Tibial nerve (tissue), 4 donors: ENCODE data around the gene ATP9B. TPM values are rescaled to one million over a fixed set of nuclear protein-coding genes. Genes with fewer than 3 reads are reported as not detected.

ENCODE experiments used
- DNase-seq, 2 donors: peaks; one replicate each; pipeline ENCODE4 v3.0.0-alpha.2; 2019; ENCODE audit warnings: low spot score in 2 of 2
- H3K27ac ChIP-seq, 4 donors: fragments of 200-600 bp; sonication (generic) in 3 of 4; one replicate each; pipeline ENCODE4 v1.5.1; 2017 to 2019; ENCODE audit warnings: mild to moderate bottlenecking in 1 of 4
- H3K27me3 ChIP-seq, 2 donors: fragments of 200-600 bp; sonication (generic) in 1 of 2; one replicate each; pipeline versions ENCODE4 v1.5.1 to v1.6.0; 2017 to 2019
- H3K36me3 ChIP-seq, 3 donors: fragments of 200-600 bp; sonication (generic); one replicate each; pipeline ENCODE4 v1.5.1; 2018 to 2019
- H3K4me1 ChIP-seq, 4 donors: fragments of 200-600 bp; sonication (generic) in 3 of 4; one replicate each; pipeline ENCODE4 v1.5.1; 2017 to 2019
- H3K4me3 ChIP-seq, 4 donors: fragments of 200-600 bp; sonication (generic) in 3 of 4; one replicate each; pipeline ENCODE4 v1.5.1; 2017 to 2019; ENCODE audit warnings: mild to moderate bottlenecking in 1 of 4, moderate library complexity in 1 of 4
- H3K9me3 ChIP-seq, 4 donors: fragments of 200-600 bp; sonication (generic) in 3 of 4; one replicate each; pipeline ENCODE4 v1.5.1; 2017 to 2019
- EP300 ChIP-seq, 2 donors: sonication (generic); formaldehyde crosslinking; IDR thresholded peaks; one replicate each; pipeline ENCODE4 v1.6.1; 2017; ENCODE audit warnings: antibody characterized with exemption in 2 of 2, mild to moderate bottlenecking in 1 of 2
- POLR2A ChIP-seq, 2 donors: fragments of 450-650 bp; IDR thresholded peaks; one replicate each; pipeline ENCODE4 v1.6.1; 2017; ENCODE audit warnings: antibody characterized with exemption in 2 of 2, mild to moderate bottlenecking in 2 of 2, moderate library complexity in 2 of 2
- WGBS, 2 donors: methylation state at CpG; one replicate each; pipeline ENCODE4 v1.1.5; 2018; 5-methylcytosine and 5-hydroxymethylcytosine counted together
- total RNA-seq, 4 donors: library from RNA; depleted of rRNA; stranded (reverse); fragments of >200 nt; gene quantifications; one replicate each; pipeline ENCODE4 v1.1.0, GENCODE V29; 2016
- TF ChIP-seq, protein P1 (sequence below), 5 experiments: fragments of 200-600 bp in 3 of 5; fragments of 450-650 bp in 2 of 5; sonication (generic) in 3 of 5; IDR thresholded peaks; one replicate each; pipeline ENCODE4 v1.5.1; 2016 to 2019; ENCODE audit warnings: antibody characterized with exemption in 5 of 5, mild to moderate bottlenecking in 3 of 5, moderate library complexity in 2 of 5

ATP9B gene
- total RNA-seq, 4 donors from 2014 or later = 56.9 to 68.7 (median 59.8) TPM

GRCh38 chr18:79211844-79212243 is 142.7 kb downstream of the ATP9B start:
- Histone ChIP-seq H3K9me3 (no peaks in the 10 kb centered on the region), H3K27me3 (no peaks in the 10 kb centered on the region), H3K4me3 (no peak overlapping the region), H3K36me3 (peaks cover 0 to 23% (median 0%) of the 10 kb centered on the region in 3 donors), H3K27ac (no peak overlapping the region), H3K4me1 (peaks cover 0 to 2% (median 0%) of the 10 kb centered on the region in 4 donors)
- WGBS, 2 donors = 76 to 79% methylated on average over 5 of the region's 5 CpGs
- DNase-seq = no peak
- TF ChIP-seq EP300 (IDR thresholded peaks at IDR 0.05) (no peak), POLR2A (IDR thresholded peaks at IDR 0.05) (no peak)
- TF ChIP-seq, protein P1, sequence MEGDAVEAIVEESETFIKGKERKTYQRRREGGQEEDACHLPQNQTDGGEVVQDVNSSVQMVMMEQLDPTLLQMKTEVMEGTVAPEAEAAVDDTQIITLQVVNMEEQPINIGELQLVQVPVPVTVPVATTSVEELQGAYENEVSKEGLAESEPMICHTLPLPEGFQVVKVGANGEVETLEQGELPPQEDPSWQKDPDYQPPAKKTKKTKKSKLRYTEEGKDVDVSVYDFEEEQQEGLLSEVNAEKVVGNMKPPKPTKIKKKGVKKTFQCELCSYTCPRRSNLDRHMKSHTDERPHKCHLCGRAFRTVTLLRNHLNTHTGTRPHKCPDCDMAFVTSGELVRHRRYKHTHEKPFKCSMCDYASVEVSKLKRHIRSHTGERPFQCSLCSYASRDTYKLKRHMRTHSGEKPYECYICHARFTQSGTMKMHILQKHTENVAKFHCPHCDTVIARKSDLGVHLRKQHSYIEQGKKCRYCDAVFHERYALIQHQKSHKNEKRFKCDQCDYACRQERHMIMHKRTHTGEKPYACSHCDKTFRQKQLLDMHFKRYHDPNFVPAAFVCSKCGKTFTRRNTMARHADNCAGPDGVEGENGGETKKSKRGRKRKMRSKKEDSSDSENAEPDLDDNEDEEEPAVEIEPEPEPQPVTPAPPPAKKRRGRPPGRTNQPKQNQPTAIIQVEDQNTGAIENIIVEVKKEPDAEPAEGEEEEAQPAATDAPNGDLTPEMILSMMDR (IDR thresholded peaks at IDR 0.05) = no peak

GRCh38 chr18:79214056-79214455 is 144.9 kb downstream of the ATP9B start:
- TF ChIP-seq, protein P1 (IDR thresholded peaks at IDR 0.05) = no peak
- TF ChIP-seq POLR2A (IDR thresholded peaks at IDR 0.05) (no peak), EP300 (IDR thresholded peaks at IDR 0.05) (no peak)
- peaks cover 0 to 10% (median 0%) of the 10 kb centered on the region in 3 donors for H3K36me3 ChIP-seq

DNA sequence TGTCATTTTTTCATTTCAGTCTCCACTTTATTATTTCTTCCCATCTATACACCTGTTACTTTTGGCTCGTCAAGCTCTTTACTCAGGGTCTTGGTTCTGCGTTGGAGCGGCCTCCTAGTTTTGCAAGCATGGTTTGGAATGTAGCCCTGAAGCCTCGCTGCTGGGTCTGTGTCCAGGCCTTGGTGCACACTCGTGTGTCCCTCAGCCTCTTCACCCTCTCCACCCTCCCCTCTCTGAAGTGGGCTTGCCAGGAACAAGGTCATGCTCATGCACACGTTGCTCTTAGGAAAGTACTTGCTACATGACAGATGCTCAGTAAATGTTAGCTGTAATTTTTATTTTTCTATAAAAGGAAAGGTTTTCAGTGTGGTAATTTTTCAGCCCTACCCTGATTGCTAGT is 147.0 kb downstream of the ATP9B start:
- no peaks in the 10 kb centered on the region for H3K27me3 ChIP-seq
- TF ChIP-seq, protein P1 (IDR thresholded peaks at IDR 0.05) = no peak
- TF ChIP-seq EP300 (IDR thresholded peaks at IDR 0.05) = no peak
- H3K4me1 ChIP-seq = peaks cover 0 to 15% (median 2%) of the 10 kb centered on the region in 4 donors
- DNase-seq = no peak
- H3K27ac ChIP-seq = no peak overlapping the region
- no peaks in the 10 kb centered on the region for H3K9me3 ChIP-seq
- H3K4me3 ChIP-seq = no peak overlapping the region
- 83 to 84% methylated on average over 6 of the region's 6 CpGs for WGBS, 2 donors
- H3K36me3 ChIP-seq = peaks cover 0 to 15% (median 0%) of the 10 kb centered on the region in 3 donors

More at GRCh38 chr18:79214056-79214455, 144.9 kb downstream of the ATP9B start:
- 89 to 94% methylated on average over 3 of the region's 3 CpGs for WGBS, 2 donors
- no peaks in the 10 kb centered on the region for H3K9me3 ChIP-seq
- H3K27me3 ChIP-seq = no peaks in the 10 kb centered on the region
- H3K4me1 ChIP-seq = peaks cover 0 to 11% (median under 1%) of the 10 kb centered on the region in 4 donors
- no peak overlapping the region for H3K4me3 ChIP-seq
- DNase-seq = no peak
- no peak overlapping the region for H3K27ac ChIP-seq

GRCh38 chr18:79217979-79218604 is 148.9 kb downstream of the ATP9B start:
- Histone ChIP-seq H3K27me3 (no peaks in the 10 kb centered on the region), H3K4me1 (peaks cover 0 to 15% (median 2%) of the 10 kb centered on the region in 4 donors), H3K27ac (peak overlapping the region; percentile 11 to 78 (median 64)), H3K9me3 (no peaks in the 10 kb centered on the region), H3K4me3 (no peak overlapping the region), H3K36me3 (peaks cover 0 to 18% (median 0%) of the 10 kb centered on the region in 3 donors)
- TF ChIP-seq POLR2A (IDR thresholded peaks at IDR 0.05) (no peak), EP300 (IDR thresholded peaks at IDR 0.05) (no peak)
- TF ChIP-seq, protein P1 (IDR thresholded peaks at IDR 0.05) = no peak
- no peak for DNase-seq
- WGBS, 2 donors = 70 to 74% methylated on average over 19 of the region's 19 CpGs

DNA sequence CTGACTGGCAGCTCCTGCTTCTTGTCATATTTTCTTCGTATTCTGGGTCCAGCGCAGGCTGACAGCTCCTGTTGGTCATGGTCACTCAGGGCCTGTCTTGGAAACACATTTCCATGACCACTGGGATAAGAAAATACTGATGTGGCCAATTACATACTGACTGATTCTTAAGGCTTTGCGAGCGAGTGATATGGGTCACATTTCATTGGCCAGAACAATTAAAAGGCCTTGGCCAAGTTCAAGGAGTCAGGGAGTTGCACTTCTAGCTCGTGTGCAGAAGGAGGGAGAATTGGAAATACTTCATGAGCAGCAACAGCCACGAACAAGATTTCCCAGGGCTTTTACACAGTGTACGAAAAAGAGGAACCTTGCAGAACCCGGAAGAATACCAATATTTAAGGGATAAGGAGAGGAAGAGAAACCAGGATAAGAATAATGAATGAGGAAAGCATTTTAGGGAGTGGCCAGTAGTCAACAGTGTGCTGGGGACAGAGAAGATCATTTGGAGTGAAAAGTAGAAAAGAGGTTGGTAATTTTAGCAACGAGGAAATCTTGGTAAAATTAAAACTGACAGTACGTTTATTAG is 149.5 kb downstream of the ATP9B start:
- Histone ChIP-seq H3K36me3 (peaks cover 0 to 18% (median 0%) of the 10 kb centered on the region in 3 donors), H3K9me3 (no peaks in the 10 kb centered on the region), H3K4me1 (peaks cover 0 to 15% (median 2%) of the 10 kb centered on the region in 4 donors), H3K27me3 (no peaks in the 10 kb centered on the region), H3K4me3 (no peak overlapping the region), H3K27ac (peak overlapping the region; percentile 11 to 78 (median 64))
- 51 to 58% methylated on average over 10 of the region's 10 CpGs for WGBS, 2 donors
- TF ChIP-seq, protein P1 (IDR thresholded peaks at IDR 0.05) = no peak
- TF ChIP-seq EP300 (IDR thresholded peaks at IDR 0.05) (no peak), POLR2A (IDR thresholded peaks at IDR 0.05) (no peak)
- no peak for DNase-seq
